LNCAP (cell line): ENCODE data around the gene PCYT2.

ENCODE experiments used
- TF ChIP-seq, protein P1 (sequence below): fragments of 450-650 bp; IDR thresholded peaks from 2 replicates; pipeline ENCODE4 v1.5.1; 2017; ENCODE audit warnings: mild to moderate bottlenecking

PCYT2 gene

GRCh38 chr17:81878294-81878693, 32.9 kb downstream of the PCYT2 start:
- TF ChIP-seq, protein P1, sequence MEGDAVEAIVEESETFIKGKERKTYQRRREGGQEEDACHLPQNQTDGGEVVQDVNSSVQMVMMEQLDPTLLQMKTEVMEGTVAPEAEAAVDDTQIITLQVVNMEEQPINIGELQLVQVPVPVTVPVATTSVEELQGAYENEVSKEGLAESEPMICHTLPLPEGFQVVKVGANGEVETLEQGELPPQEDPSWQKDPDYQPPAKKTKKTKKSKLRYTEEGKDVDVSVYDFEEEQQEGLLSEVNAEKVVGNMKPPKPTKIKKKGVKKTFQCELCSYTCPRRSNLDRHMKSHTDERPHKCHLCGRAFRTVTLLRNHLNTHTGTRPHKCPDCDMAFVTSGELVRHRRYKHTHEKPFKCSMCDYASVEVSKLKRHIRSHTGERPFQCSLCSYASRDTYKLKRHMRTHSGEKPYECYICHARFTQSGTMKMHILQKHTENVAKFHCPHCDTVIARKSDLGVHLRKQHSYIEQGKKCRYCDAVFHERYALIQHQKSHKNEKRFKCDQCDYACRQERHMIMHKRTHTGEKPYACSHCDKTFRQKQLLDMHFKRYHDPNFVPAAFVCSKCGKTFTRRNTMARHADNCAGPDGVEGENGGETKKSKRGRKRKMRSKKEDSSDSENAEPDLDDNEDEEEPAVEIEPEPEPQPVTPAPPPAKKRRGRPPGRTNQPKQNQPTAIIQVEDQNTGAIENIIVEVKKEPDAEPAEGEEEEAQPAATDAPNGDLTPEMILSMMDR = no peak

GRCh38 chr17:81877569-81877968, 33.6 kb downstream of the PCYT2 start:
- TF ChIP-seq, protein P1 = no peak

GRCh38 chr17:81871387-81872230, 39.6 kb downstream of the PCYT2 start:
- TF ChIP-seq, protein P1 = peak; percentile 30; the same call in 1 of the 2 replicates

- TF ChIP-seq, protein P1 = no peak
Measured at GRCh38 chr17:81870981-81871386, 40.2 kb downstream of the PCYT2 start, which contains the start of gene ARHGDIA. Gene ARHGDIA, minus strand, starts transcription at chr17:81871337. Its CDS starts 1,407 bp downstream, at chr17:81869930.

DNA sequence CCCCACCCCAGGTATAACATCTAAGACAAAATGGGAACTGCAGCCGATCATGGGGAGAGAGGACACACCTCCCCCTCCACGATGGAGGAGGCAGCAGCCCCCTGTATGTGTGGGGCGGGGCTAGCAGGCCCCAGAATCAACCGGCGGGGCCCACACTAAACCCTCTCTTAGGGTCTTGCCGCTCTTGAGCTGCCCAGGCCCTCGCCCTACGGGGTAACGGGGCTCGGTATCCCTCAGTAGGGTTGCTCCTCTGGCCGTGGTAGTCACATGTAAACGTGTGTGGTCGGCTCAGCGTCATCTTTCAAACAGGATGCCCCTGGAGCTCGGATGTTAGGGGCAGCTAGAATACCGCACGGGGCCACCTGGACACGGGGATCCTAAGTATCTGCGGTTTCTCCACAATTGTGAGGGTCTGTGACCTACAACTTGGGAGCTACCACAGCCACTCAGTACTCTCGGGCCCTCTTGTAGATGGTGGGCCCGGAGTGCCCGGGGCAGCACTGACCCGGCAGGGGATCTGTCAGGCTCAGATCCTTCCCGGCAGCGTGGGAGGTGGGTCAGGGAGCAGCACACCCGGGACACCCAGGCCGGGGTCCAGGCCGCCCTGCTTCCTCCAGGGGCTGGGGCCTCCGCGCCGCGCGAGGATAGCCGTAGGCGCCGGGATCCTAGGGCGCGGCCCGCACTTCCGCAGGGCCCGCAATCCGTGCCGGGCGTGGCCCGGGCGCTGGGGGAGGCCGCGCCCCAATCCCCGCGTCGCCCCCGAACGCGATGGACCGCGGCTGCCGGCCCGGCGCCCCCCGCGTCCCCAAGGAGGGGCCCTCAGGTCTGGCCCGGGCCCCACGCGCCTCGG, 40.8 kb downstream of the PCYT2 start:
- TF ChIP-seq, protein P1 = no peak

DNA sequence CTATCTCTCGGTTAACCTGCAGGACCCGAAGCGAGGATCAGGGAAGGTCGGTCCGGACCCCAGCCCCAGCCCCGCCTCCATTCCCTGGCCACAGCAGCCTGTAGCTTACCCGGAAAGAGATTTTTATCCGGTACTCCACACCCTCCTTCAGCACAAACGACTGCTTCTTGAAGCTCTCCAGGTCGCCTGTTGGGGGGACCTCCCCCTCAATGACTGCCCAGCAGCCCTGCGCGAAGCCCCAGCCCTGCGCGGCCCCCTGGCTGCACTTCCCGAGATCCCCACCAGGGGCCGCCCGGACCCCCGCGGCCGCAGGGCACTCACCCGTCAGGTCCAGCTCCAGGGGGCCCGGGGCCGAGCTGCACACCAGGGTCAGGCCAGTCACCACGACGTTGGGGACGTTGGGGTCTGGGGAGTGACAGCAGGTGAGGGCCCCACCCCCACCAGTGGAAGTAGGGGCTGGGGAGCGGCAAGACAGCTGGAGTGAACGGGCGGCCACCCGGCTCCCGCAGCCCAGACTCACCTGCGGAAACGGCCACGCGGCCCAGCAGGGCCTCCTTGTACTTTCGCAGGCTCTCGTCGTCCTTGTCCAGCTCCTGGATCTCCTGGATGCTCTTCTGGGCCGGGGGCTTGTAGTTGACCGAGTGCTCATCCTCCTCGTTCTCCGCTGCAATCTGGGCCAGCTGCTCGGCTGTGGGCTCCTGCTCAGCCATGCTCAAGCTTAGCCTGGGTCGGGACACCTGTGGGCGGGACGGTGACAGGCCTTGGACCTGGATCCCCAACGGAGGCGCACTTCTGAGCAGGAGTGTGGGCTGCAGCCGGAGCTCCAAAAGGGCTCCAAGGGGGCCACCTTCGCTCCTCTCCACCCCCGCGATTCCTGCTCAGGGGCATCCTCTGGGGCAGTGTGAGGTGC, 41.7 kb downstream of the PCYT2 start:
- TF ChIP-seq, protein P1 = peak; percentile 89

GRCh38 chr17:81868674-81869220, 42.5 kb downstream of the PCYT2 start:
- TF ChIP-seq, protein P1 = no peak
